HFF-Myc (cell line): ENCODE data around the gene MDM2.

Experiments used
- DNase-seq: peaks from one replicate; pipeline ENCODE4 v3.0.0-alpha.2; 2011; ENCODE audit warnings: low read depth; ENCODE audit errors: extremely low read depth
- H3K4me3 ChIP-seq: replicated peaks from 2 replicates; pipeline ENCODE4 v1.5.1; 2011; ENCODE audit warnings: low read depth, mild to moderate bottlenecking, control low read depth, low read length
- TF ChIP-seq, protein P1 (sequence below): IDR thresholded peaks from 2 replicates; pipeline ENCODE4 v1.5.1; 2012; ENCODE audit warnings: mild to moderate bottlenecking, low read depth, low read length, control low read depth; ENCODE audit errors: missing control alignments

Gene MDM2

DNA sequence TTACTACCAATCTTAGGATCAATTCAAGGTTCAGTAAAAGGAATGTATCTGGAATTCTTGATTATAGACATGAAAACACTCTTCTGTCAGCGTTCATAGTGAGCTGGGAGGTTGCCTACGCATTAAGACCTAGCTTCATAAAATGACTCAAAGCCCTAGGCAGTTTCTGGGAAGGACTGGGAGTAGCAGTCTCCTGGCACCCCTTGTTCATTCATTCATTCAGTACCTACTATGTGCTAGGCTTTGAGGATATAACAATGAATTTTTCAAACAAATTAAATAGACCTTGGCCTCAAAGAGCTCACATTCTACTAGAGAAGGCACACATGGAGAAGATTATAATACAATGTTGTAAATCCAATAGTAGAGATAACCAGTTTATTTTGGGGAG lies 46.1 kb downstream of the MDM2 start:
- H3K4me3 ChIP-seq: no peak overlapping the region
- no peak for DNase-seq
- TF ChIP-seq, protein P1, sequence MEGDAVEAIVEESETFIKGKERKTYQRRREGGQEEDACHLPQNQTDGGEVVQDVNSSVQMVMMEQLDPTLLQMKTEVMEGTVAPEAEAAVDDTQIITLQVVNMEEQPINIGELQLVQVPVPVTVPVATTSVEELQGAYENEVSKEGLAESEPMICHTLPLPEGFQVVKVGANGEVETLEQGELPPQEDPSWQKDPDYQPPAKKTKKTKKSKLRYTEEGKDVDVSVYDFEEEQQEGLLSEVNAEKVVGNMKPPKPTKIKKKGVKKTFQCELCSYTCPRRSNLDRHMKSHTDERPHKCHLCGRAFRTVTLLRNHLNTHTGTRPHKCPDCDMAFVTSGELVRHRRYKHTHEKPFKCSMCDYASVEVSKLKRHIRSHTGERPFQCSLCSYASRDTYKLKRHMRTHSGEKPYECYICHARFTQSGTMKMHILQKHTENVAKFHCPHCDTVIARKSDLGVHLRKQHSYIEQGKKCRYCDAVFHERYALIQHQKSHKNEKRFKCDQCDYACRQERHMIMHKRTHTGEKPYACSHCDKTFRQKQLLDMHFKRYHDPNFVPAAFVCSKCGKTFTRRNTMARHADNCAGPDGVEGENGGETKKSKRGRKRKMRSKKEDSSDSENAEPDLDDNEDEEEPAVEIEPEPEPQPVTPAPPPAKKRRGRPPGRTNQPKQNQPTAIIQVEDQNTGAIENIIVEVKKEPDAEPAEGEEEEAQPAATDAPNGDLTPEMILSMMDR: no peak

GRCh38 chr12:68854554-68854953 lies 46.6 kb downstream of the MDM2 start:
- no peak for DNase-seq

GRCh38 chr12:68855111-68855510 lies 47.1 kb downstream of the MDM2 start:
- DNase-seq: no peak
- no peak overlapping the region for H3K4me3 ChIP-seq
- TF ChIP-seq, protein P1: no peak

More at GRCh38 chr12:68854554-68854953, 46.6 kb downstream of the MDM2 start:
- no peak overlapping the region for H3K4me3 ChIP-seq
- TF ChIP-seq, protein P1: no peak

- TF ChIP-seq, protein P1: no peak
- H3K4me3 ChIP-seq: no peak overlapping the region
- DNase-seq: no peak
These were observed 47.8 kb downstream of the MDM2 start for GRCh38 chr12:68855771-68856170.

DNA sequence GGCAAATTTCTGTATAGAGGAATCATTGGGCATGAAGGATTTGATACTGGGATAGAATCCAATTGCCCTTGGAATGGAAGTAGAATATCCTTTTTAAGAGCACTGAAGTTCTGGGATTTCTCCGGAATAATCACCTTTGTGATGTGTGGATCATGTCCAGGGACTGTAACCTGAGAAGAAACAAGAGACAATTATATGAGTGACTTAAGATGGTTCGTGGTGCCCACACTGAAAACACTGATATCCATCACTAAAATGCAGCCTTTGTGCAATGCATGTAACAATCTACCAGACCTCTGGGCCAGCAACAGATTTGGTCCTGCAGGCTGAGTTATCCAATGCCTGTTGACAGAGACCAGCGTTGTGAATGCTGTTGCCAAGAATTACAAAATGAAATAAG lies 48.5 kb downstream of the MDM2 start:
- TF ChIP-seq, protein P1: no peak
- no peak overlapping the region for H3K4me3 ChIP-seq
- no peak for DNase-seq

GRCh38 chr12:68861890-68862289 lies 53.9 kb downstream of the MDM2 start:
- no peak for DNase-seq
- TF ChIP-seq, protein P1: no peak
- no peak overlapping the region for H3K4me3 ChIP-seq

- TF ChIP-seq, protein P1: no peak
- no peak overlapping the region for H3K4me3 ChIP-seq
- DNase-seq: no peak
These were observed 55.3 kb downstream of the MDM2 start for GRCh38 chr12:68863109-68863770.
